GM21737 (cell line): ENCODE results near the gene ATP13A3.

Source experiments
- ATAC-seq: cut with Tn5 transposase; IDR thresholded peaks from one replicate; pipeline ENCODE4 v1.9.1; 2021; ENCODE audit warnings: mild to moderate bottlenecking, moderate library complexity; ENCODE audit not compliant: unreplicated experiment

The ATP13A3 gene

GRCh38 chr3:194374935-194375334 lies 111.9 kb downstream of the ATP13A3 start:
- ATAC-seq: no peak

GRCh38 chr3:194373899-194374298 lies 112.9 kb downstream of the ATP13A3 start:
- no peak for ATAC-seq

- ATAC-seq: no peak
These were observed 113.8 kb downstream of the ATP13A3 start for GRCh38 chr3:194373028-194373427.

- no peak for ATAC-seq
These were observed 116.0 kb downstream of the ATP13A3 start for GRCh38 chr3:194370753-194371152.

- no peak for ATAC-seq
These were observed 117.1 kb downstream of the ATP13A3 start, which contains the start of gene LRRC15 for GRCh38 chr3:194369522-194370279. LRRC15 (minus strand) TSS chr3:194369743; CDS start chr3:194361043, 8,700 bp downstream.

- no peak for ATAC-seq
These were observed 117.9 kb downstream of the ATP13A3 start for GRCh38 chr3:194368918-194369317.

DNA sequence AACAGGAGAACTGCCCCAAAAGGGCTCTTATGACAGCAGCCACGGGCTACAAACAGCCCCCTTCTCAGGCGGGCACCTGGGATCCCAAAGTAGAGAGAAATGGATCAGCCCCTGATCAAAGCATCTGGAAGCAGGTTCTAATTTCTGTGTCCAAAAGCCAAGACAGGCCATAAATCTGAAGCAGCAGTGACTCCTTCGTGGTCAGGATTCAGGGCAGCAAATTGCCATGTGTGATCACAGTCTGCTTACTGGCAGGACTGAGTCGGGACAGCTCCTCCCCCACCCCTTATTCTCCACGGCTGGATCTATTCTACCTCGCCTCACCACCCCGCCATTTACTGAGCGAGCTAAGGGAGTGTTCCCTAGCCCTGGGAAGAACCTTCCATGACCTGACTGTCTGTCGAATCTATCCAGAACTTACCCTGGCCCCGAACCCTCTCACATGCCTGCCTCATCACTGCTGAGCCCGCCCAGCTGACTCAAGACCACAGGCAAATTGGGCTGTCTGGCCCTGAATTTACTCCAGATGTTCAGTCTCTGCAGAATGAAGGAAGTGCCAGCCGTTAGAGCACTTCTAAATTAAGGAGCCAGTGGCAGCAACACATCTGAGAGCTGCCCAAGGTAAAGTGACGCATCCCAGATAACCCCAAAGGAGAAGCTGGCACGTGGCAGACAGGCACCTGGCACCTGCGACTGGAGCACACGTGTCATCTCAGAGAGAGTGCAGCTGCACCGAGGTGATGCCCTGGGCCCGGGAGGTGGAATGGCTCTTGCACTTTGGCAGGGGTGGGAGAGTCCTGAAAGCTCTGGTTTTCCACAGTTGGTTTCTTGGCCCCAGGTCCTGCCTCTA lies 118.6 kb downstream of the ATP13A3 start:
- no peak for ATAC-seq

DNA sequence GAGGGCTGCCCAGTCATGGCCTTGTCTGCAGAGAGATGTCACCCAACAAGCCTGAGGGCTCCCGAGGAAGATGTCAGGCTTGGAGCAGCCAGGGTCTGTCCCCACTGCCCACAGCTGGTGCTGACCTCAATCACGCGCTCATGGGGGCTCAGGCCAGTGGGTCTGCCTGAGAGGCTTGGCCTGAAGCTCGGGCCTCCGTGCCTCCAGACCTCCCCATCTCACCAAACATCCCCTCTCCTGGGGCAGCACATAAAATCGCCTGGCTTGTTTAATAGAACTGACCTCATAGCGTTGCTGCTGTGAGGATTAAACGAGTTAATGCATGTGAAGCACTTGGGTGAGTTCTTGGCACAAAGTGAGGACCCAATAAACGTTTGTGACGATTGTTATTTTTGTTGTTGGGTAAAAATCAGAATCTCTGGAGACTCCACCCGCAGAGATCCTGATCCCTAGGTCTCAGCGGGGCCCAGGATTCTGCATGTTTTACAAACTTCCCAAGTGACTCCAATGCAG lies 120.8 kb downstream of the ATP13A3 start:
- ATAC-seq: no peak

GRCh38 chr3:194365526-194365925 lies 121.3 kb downstream of the ATP13A3 start:
- ATAC-seq: no peak

- no peak for ATAC-seq
These were observed 122.0 kb downstream of the ATP13A3 start for GRCh38 chr3:194364652-194365434.

DNA sequence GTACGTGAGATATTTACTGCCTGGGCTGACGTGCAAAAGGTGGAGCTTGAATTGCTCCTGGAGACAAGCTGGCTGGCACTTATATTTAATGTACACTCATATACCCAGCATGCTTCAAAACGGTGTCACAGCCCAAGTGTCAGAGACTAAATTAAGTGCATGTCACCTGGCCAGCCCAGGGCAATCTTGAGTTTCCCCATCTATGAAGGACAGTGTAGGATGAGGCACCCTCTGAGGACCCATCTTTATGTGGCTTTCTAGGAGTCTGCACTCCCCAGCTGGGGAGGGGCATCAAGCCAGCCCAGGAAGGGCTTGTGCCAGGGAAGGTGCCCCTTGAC lies 122.5 kb downstream of the ATP13A3 start:
- no peak for ATAC-seq

DNA sequence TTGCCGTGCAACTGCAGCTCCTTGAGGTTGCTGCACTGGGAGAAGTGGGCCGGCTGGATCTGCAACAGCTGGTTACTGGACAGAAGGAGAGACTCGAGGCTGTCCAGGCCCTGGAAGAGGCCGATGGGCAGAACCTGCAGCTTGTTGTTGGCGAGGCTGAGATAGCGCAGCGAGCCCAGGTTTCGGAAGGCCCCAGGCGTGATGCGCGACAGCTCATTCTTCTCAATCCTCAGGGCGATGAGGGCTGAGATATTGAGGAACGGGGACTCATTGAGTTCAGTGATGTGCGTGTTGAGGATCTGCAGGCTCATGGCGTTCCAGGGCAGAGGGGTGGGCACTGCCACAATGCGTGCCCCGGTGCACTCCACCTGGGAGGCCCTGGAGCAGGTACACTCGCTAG lies 126.2 kb downstream of the ATP13A3 start:
- no peak for ATAC-seq

GRCh38 chr3:194357681-194358080 lies 129.1 kb downstream of the ATP13A3 start:
- no peak for ATAC-seq

- ATAC-seq: no peak
These were observed 131.4 kb downstream of the ATP13A3 start for GRCh38 chr3:194355379-194355778.

DNA sequence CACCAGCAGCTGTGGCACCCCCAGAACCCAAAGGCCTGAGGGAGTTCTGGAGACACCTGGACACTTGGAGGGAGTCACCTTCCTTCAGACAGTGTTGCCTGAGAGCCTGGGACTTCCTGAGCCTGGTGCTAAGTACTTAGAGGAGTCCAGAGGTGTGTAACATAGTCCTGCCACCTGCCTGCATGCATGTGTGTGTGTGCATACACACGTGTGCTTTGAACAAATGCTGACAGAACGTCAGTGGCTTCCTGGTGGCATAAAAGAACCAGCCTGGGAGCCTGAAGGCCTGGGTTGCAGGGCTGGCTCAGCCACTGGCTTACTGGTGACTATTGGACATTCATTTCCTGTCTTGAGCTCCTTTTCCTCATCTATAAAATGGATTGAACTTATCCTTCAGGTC lies 132.5 kb downstream of the ATP13A3 start:
- ATAC-seq: no peak
